Uterus (tissue), 2 donors: Measurements from ENCODE around the gene ARHGAP18.

Source experiments
- POLR2A ChIP-seq, 2 donors: fragments of 450-650 bp; IDR thresholded peaks; one replicate each; pipeline ENCODE4 v1.6.1; 2016; ENCODE audit warnings: antibody characterized with exemption in 2 of 2, mild to moderate bottlenecking in 1 of 2, moderate library complexity in 1 of 2
- TF ChIP-seq, protein P1 (sequence below), 4 experiments: fragments of 200-600 bp in 2 of 4; fragments of 450-650 bp in 2 of 4; sonication (generic) in 2 of 4; IDR thresholded peaks; one replicate each; pipeline ENCODE4 v1.5.1; 2016 to 2019; ENCODE audit warnings: antibody characterized with exemption in 4 of 4, mild to moderate bottlenecking in 2 of 4, moderate library complexity in 1 of 4

DNA sequence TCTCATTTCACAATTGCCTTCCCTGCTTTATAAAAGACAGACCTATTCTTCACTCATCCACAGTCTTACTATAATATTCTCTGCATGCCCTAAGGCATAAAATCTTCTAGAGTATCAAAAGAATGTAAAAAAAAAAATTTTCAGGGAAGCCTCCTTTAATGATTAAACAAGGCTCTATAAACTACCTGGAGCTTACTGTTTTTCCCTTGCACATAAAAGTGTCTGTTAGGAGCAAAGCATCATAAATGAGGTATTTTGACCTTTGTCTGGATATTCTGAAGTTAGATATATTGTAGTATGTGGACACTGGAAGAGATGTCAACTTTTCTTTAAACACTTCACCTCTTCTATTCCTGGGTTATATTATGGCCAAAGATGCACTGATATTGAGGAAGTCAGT is 97.5 kb downstream of the ARHGAP18 start:
- TF ChIP-seq, protein P1, sequence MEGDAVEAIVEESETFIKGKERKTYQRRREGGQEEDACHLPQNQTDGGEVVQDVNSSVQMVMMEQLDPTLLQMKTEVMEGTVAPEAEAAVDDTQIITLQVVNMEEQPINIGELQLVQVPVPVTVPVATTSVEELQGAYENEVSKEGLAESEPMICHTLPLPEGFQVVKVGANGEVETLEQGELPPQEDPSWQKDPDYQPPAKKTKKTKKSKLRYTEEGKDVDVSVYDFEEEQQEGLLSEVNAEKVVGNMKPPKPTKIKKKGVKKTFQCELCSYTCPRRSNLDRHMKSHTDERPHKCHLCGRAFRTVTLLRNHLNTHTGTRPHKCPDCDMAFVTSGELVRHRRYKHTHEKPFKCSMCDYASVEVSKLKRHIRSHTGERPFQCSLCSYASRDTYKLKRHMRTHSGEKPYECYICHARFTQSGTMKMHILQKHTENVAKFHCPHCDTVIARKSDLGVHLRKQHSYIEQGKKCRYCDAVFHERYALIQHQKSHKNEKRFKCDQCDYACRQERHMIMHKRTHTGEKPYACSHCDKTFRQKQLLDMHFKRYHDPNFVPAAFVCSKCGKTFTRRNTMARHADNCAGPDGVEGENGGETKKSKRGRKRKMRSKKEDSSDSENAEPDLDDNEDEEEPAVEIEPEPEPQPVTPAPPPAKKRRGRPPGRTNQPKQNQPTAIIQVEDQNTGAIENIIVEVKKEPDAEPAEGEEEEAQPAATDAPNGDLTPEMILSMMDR (IDR thresholded peaks at IDR 0.05), result no peak
- TF ChIP-seq POLR2A (IDR thresholded peaks at IDR 0.05), result no peak
